Hematopoietic multipotent progenitor cell treated with erythropoietin and hydrocortisone succinate and interleukin-3 and kit ligand, for 17 days (in vitro differentiated cells): ENCODE data around the gene MRPL21.
"Not testable (repeated sequence)": the region's sequence is repeated elsewhere in the genome, so short reads cannot be mapped to it uniquely, and the experiment has no call there.

Experiments
- DNase-seq: peaks from one replicate; pipeline ENCODE4 v3.0.0-alpha.2; 2015; ENCODE audit warnings: low spot score

The MRPL21 gene

GRCh38 chr11:68867066-68867465 is 36.6 kb downstream of the MRPL21 start:
- DNase-seq, result no peak

GRCh38 chr11:68865241-68865640 is 38.4 kb downstream of the MRPL21 start:
- no peak for DNase-seq

GRCh38 chr11:68863553-68864265 is 39.9 kb downstream of the MRPL21 start:
- DNase-seq, result no peak

- no peak for DNase-seq
These were observed 41.2 kb downstream of the MRPL21 start for GRCh38 chr11:68862421-68862820.

DNA sequence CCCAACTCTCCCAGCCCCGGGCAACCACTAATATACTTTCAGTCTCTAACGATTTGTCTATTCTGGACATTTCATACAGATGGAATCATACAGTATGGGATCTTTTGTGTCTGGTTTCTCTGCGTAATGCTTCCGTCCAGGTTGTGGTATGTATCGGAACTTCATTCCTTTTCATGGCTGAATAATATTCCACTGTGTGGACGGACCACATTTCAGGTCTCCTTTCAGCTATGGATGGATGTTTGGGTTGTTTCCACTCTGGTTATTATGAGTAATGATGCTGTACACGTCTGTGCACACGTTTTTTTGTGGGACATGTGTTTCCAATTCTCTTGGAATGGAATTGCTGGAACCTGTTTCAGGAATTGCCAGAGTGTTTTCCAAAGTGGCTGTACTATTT is 44.5 kb downstream of the MRPL21 start:
- DNase-seq, result no peak

DNA sequence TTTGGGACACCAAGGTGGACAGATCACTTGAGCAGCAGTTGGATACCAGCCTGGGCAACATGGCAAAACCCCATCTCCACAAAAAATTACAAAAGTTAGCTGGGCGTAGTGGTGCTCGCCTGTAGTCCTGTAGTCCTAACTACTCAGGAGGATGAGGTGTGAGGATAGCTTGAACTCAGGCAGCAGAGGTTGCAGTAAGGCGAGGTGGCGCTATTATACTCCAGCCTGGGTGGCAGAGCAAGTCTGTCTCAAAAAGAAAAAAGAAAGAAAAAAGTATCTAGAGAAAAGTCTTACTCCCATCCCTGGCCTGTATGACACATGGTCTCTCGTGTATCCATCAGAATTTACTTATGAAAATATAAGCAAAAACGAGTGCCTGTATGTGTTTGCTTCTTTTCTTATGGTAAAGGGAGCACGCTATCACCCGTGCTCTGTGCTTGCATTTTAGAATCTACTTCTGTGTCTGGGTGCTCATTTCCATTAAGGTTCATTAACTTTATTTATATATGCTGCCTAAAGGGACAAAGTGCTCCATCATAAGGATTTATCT is 46.5 kb downstream of the MRPL21 start:
- DNase-seq, result no peak

- DNase-seq, result not testable (repeated sequence)
These were observed 47.1 kb downstream of the MRPL21 start for GRCh38 chr11:68856425-68857030.

DNA sequence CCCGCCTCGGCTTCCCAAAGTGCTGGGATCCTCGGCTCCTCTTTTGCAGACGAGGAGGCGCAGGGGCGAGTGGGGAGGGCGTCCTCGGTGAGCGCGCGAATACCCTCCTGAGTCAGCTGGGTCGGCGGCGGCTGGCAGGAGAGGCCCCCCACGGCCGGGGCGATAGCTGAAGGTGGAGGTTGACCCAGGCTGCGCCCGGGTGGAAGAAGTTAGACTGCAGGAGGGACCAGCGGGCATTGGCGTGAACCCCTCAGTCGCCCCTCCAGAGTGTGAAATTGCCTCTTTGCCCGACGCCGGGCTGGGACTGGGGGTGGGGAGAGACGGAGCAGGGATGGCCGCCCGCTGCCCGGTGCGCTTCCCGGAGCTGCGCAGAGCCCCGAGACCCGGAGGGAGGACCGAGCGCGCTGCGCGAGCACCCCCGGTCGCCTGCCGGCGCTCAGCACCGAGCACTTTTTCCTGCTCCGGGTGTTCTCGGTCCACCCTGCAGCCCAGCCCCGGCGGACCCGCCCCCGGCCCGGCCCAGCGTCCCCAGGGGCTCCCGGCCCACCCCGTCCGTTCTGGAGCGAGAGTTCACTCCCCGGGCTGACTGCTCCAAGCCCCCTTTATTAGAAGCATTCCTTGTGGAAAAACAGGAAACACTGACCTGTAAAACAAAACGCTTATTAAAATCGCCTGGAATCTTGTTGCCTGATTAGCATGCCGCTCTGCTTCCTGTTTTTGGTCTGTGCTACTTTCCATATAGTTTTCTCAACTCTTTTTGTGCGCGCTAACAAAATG is 48.2 kb downstream of the MRPL21 start:
- no peak for DNase-seq

GRCh38 chr11:68854273-68854958 is 49.2 kb downstream of the MRPL21 start:
- DNase-seq, result no peak

GRCh38 chr11:68852628-68853027 is 51.0 kb downstream of the MRPL21 start:
- DNase-seq, result no peak

- no peak for DNase-seq
These were observed 55.2 kb downstream of the MRPL21 start for GRCh38 chr11:68848429-68848828.

DNA sequence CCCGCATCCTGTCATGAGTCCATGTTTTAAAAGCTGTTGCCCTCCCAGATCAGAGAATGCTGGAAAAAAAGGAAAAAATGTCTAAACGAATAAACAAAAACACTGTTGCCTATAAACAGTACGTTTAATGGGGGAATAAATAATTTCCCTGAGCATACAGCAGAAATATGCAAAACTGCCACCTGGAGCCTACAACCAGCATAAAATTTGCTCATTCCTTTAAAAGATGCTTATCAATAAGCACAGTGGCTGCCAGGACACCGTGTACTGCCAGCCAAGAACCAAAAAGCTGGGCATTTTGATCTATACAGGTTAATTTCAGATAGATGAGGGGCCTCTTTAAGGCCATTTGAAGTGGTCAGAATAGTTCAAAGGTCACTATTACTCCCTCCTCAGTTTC is 56.2 kb downstream of the MRPL21 start:
- no peak for DNase-seq

GRCh38 chr11:68845351-68846002 is 58.2 kb downstream of the MRPL21 start:
- no peak for DNase-seq

DNA sequence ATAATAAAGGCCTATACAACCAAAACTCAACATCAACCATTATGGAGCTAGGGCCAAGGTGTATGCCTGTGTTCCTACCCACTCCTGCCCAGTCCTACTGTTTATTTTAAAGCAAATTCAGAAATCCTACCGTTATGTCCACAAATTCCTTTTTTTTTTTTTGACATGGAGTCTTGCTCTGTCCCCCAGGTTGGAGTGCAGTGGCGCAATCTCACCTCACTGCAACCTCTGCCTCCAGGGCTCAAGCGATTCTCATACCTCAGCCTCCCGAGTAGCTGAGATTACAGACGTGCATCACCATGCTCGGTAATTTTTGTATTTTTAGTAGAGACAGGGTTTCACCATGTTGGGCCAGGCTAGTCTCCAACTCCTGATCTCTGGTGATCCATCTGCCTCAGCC is 58.8 kb downstream of the MRPL21 start:
- no peak for DNase-seq

- no peak for DNase-seq
These were observed 59.3 kb downstream of the MRPL21 start for GRCh38 chr11:68844376-68844775.

DNA sequence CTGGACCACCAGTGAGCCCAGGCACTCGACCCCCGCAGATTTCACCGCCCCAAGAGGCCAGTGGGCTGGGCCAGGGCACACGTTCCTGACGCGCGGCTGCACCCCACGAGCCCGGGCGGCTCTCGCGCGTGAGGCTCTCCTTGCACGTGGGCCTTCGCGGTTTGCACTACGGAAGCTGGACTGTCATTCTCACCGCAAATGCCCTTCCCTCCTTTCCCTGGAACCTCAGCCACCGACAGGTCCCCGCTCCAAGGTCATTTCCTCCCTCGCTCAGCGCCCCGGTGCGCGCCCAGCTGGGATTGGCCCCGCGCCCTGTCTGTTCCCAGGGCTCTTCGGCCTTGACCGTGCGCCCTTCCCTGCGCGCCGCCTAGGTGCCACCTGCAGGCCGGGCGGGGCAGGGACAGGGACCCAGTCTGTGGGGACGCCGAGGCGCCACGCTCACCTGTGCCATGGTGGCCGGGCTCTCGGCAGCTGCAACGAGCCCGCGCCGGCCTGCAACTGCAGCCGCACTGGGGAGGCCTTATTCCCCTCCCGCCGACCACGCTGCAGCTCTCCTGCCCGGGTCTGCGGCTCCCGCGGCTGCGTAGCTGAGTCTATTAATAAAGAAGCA is 59.8 kb downstream of the MRPL21 start:
- peak; percentile 63 for DNase-seq

DNA sequence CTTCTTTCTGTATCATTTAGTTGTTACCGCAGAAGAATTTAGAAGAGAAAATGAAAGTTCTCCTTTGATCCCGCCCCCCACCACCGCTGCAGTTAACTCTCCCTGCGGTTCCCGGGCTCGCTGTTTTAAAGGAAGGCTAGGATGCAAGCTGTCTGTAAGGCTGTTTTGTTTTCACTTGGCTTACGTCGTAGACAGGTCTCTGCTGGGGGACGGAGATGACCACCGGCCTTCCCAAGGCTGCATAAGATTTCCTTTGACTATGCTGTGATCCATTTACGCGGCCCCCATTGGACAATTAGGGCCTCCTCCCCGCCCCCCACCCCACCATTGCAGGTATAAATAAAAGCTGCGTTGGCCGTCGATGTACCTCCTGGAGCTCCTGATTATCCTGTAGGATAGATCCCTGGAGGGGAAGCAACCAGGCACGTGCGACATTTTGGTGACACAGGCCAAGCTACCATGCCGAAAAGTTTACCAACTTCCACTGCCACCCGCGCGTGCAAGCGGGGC is 60.5 kb downstream of the MRPL21 start:
- DNase-seq, result no peak

- no peak for DNase-seq
These were observed 61.1 kb downstream of the MRPL21 start for GRCh38 chr11:68842427-68843051.

- DNase-seq, result peak; percentile 63
These were observed 61.8 kb downstream of the MRPL21 start, which contains the start of gene CPT1A for GRCh38 chr11:68841718-68842426. Gene CPT1A, minus strand, starts transcription at chr11:68841916. Its CDS starts 26,442 bp downstream, at chr11:68815474.
